OCI-LY7 (cell line): ENCODE measurements around the gene NIT2.

ENCODE experiments used
- EZH2phosphoT487 ChIP-seq: fragments of 200-600 bp; sonication (generic); IDR thresholded peaks from 2 replicates; pipeline ENCODE4 v1.6.1; 2018; ENCODE audit warnings: low read depth, borderline replicate concordance, mild to moderate bottlenecking, mixed run types, antibody characterized with exemption, low read length, moderate library complexity, mixed read lengths
- TF ChIP-seq, protein P1 (sequence below): fragments of 200-600 bp; sonication (generic); conservative IDR thresholded peaks from 2 replicates; pipeline ENCODE4 v1.5.1; 2014; ENCODE audit warnings: mild to moderate bottlenecking, antibody characterized with exemption, low read length, moderate library complexity, mixed read lengths

- TF ChIP-seq EZH2phosphoT487, result no peak
- TF ChIP-seq, protein P1, sequence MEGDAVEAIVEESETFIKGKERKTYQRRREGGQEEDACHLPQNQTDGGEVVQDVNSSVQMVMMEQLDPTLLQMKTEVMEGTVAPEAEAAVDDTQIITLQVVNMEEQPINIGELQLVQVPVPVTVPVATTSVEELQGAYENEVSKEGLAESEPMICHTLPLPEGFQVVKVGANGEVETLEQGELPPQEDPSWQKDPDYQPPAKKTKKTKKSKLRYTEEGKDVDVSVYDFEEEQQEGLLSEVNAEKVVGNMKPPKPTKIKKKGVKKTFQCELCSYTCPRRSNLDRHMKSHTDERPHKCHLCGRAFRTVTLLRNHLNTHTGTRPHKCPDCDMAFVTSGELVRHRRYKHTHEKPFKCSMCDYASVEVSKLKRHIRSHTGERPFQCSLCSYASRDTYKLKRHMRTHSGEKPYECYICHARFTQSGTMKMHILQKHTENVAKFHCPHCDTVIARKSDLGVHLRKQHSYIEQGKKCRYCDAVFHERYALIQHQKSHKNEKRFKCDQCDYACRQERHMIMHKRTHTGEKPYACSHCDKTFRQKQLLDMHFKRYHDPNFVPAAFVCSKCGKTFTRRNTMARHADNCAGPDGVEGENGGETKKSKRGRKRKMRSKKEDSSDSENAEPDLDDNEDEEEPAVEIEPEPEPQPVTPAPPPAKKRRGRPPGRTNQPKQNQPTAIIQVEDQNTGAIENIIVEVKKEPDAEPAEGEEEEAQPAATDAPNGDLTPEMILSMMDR, result no peak
These were observed 62.4 kb downstream of the NIT2 start for GRCh38 chr3:100396967-100397366.
